K562 (cell line): ENCODE data around the gene GYS1. TPM values are rescaled to one million over a fixed set of nuclear protein-coding genes. Genes with fewer than 3 reads are reported as not detected.

Source experiments
- CCAR2 ChIP-seq: fragments of 200-400 bp; formaldehyde crosslinking; IDR thresholded peaks from 2 replicates; pipeline ENCODE4 v1.6.1; 2017; ENCODE audit warnings: mild to moderate bottlenecking, low read depth, low read length
- CHD1 ChIP-seq: fragments of 200-600 bp; sonication (generic); IDR thresholded peaks from one replicate; pipeline ENCODE4 v1.6.1; 2012; ENCODE audit warnings: mild to moderate bottlenecking, moderate library complexity, low read length, inconsistent platforms
- CXXC5 ChIP-seq: fragments of 250-450 bp; sonication (Bioruptor Pico); IDR thresholded peaks from 2 replicates; pipeline ENCODE4 v1.8.0; 2022; ENCODE audit warnings: inconsistent platforms, mild to moderate bottlenecking, moderate library complexity
- GATAD2B ChIP-seq: fragments of 450-650 bp; IDR thresholded peaks from 2 replicates; pipeline ENCODE4 v1.6.1; 2017; ENCODE audit warnings: mild to moderate bottlenecking, borderline replicate concordance
- GTF2E2 ChIP-seq: fragments of 200-800 bp; sonication (Bioruptor generic); IDR thresholded peaks from 2 replicates; pipeline ENCODE4 v1.6.1; 2016; ENCODE audit warnings: missing genetic modification characterization, missing compliant biosample characterization
- MCM2 ChIP-seq: fragments of 450-650 bp; IDR thresholded peaks from 2 replicates; pipeline ENCODE4 v1.6.1; 2017; ENCODE audit warnings: low read depth, mild to moderate bottlenecking
- NUFIP1 ChIP-seq: fragments of 450-650 bp; IDR thresholded peaks from 2 replicates; pipeline ENCODE4 v1.6.1; 2018; ENCODE audit not compliant: partially characterized antibody
- PCBP2 ChIP-seq: fragments of 200-400 bp; formaldehyde crosslinking; IDR thresholded peaks from 2 replicates; pipeline ENCODE4 v1.6.1; 2018; ENCODE audit warnings: low read length, low read depth, mild to moderate bottlenecking, moderate library complexity; ENCODE audit not compliant: poor library complexity, severe bottlenecking
- PHF8 ChIP-seq: fragments of 200-600 bp; sonication (generic); IDR thresholded peaks from 2 replicates; pipeline ENCODE4 v1.6.1; 2012; ENCODE audit warnings: mixed run types, mild to moderate bottlenecking, inconsistent platforms, low read length, moderate library complexity, borderline replicate concordance
- PURB ChIP-seq: sonication (generic); formaldehyde crosslinking; IDR thresholded peaks from 2 replicates; pipeline ENCODE4 v1.9.0; 2021; ENCODE audit warnings: low read depth, mild to moderate bottlenecking, missing genetic modification reagents
- SIN3A ChIP-seq, 2 experiments: fragments of 150-350 bp in 1 of 2; IDR thresholded peaks; 2 replicates each; pipeline ENCODE4 v1.6.1; 2011 to 2016; ENCODE audit warnings: borderline replicate concordance in 2 of 2, low read depth in 2 of 2, low read length in 2 of 2, mild to moderate bottlenecking in 2 of 2, moderate library complexity in 2 of 2; ENCODE audit not compliant: control insufficient read depth in 1 of 2
- SIN3B ChIP-seq: fragments of 450-650 bp; IDR thresholded peaks from 2 replicates; pipeline ENCODE4 v1.6.1; 2017; ENCODE audit warnings: low read depth, mild to moderate bottlenecking, moderate library complexity
- SMARCC2 ChIP-seq: fragments of 450-650 bp; IDR thresholded peaks from 2 replicates; pipeline ENCODE4 v1.6.1; 2017; ENCODE audit warnings: antibody characterized with exemption, moderate library complexity, mild to moderate bottlenecking, low read depth
- SP1 ChIP-seq: sonication (generic); formaldehyde crosslinking; IDR thresholded peaks from 2 replicates; pipeline ENCODE4 v1.8.1; 2022; ENCODE audit warnings: mild to moderate bottlenecking, missing genetic modification reagents
- STAT5A ChIP-seq: IDR thresholded peaks from 2 replicates; pipeline ENCODE4 v1.6.1; 2012; ENCODE audit warnings: low read length, inconsistent platforms, borderline replicate concordance
- TCF3 ChIP-seq: sonication (generic); formaldehyde crosslinking; IDR thresholded peaks from 2 replicates; pipeline ENCODE4 v1.4.0; 2020; ENCODE audit warnings: mild to moderate bottlenecking, missing genetic modification reagents
- TRIM28 ChIP-seq: fragments of 450-650 bp; IDR thresholded peaks from 2 replicates; pipeline ENCODE4 v1.6.1; 2017
- ZNF140 ChIP-seq: fragments of 250-450 bp; sonication (Bioruptor Pico); IDR thresholded peaks from 2 replicates; pipeline ENCODE4 v1.8.0; 2021; ENCODE audit warnings: moderate library complexity, mild to moderate bottlenecking, inconsistent platforms
- ZNF311 ChIP-seq: fragments of 250-450 bp; sonication (Bioruptor Pico); IDR thresholded peaks from 2 replicates; pipeline ENCODE4 v1.4.0; 2020; ENCODE audit warnings: mild to moderate bottlenecking, moderate library complexity
- polyA plus RNA-seq, 8 experiments: library from polyadenylated mRNA; depleted of rRNA in 4 of 8; stranded (reverse) in 5 of 8; unstranded in 3 of 8; fragments of >200 nt; fragmentation: Nextera tagmentation in 2 of 8; fragmentation: Illumina TruSeq in 1 of 8; extraction: Ambion mirVana in 2 of 8; extraction: Trizol in 1 of 8; gene quantifications; 2 replicates each; pipeline versions ENCODE4 v1.2.1 to v1.2.3, GENCODE V29; 2011 to 2014; ENCODE audit warnings: inconsistent platforms in 1 of 8, missing spikeins in 1 of 8
- total RNA-seq, 7 experiments: library from RNA; depleted of rRNA in 6 of 7; stranded (reverse); fragments of >200 nt in 6 of 7; fragmentation: Illumina TruSeq in 2 of 7; extraction: Trizol in 2 of 7; gene quantifications; 2 replicates each; pipeline versions ENCODE4 v1.2.1 to v1.2.3, GENCODE V29; 2011 to 2021; ENCODE audit warnings: low replicate concordance in 1 of 7
- TF ChIP-seq, protein P1 (sequence below): fragments of 200-800 bp; sonication (Bioruptor generic); IDR thresholded peaks from 2 replicates; pipeline ENCODE4 v1.6.1; 2017; ENCODE audit warnings: missing genetic modification characterization, missing compliant biosample characterization
- TF ChIP-seq, protein P2 (sequence below): fragments of 450-650 bp; conservative IDR thresholded peaks from 2 replicates; pipeline ENCODE4 v1.6.1; 2016; ENCODE audit warnings: missing genetic modification characterization, low read depth, mild to moderate bottlenecking, missing compliant biosample characterization, moderate library complexity
- TF ChIP-seq, protein P3 (sequence below): fragments of 250-450 bp; sonication (Bioruptor Pico); IDR thresholded peaks from 2 replicates; pipeline ENCODE4 v1.8.0; 2021; ENCODE audit warnings: moderate library complexity, mild to moderate bottlenecking, inconsistent platforms
- TF ChIP-seq, protein P4 (sequence below): fragments of 450-650 bp; IDR thresholded peaks from 2 replicates; pipeline ENCODE4 v1.6.1; 2016; ENCODE audit warnings: low read depth, mild to moderate bottlenecking, moderate library complexity
- TF ChIP-seq, protein P5 (sequence below): sonication (generic); formaldehyde crosslinking; IDR thresholded peaks from 2 replicates; pipeline ENCODE4 v1.8.1; 2023; ENCODE audit warnings: mild to moderate bottlenecking, missing genetic modification reagents

Gene GYS1
- total and polyA plus RNA-seq, 9 of the 15 experiments (the other 6 are each of a cell fraction or from before 2014, with no cell fraction given) = 1.9 to 31.1 (median 15.2) TPM

DNA sequence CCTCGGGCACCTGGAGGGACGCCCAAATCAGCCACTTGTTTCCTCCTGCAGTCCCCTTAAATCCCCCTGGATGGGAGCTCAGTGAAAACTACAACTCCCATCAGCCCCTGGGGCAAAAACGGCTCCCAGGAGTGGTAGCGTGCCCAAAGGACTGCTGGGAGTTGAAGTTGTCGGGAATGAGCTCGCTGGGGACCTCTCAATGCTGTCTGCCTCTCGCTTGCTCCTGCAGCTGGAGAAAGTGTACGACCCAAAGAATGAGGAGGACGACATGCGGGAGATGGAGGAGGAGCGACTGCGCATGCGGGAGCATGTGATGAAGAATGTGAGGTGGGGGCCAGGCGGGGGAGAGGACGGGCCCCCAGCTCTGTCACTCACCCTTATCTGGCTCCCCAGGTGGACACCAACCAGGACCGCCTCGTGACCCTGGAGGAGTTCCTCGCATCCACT lies 74.3 kb downstream of the GYS1 start (continued):
- TF ChIP-seq ZNF311 (CRISPR knock-in tag) = no peak
- TF ChIP-seq, protein P1, sequence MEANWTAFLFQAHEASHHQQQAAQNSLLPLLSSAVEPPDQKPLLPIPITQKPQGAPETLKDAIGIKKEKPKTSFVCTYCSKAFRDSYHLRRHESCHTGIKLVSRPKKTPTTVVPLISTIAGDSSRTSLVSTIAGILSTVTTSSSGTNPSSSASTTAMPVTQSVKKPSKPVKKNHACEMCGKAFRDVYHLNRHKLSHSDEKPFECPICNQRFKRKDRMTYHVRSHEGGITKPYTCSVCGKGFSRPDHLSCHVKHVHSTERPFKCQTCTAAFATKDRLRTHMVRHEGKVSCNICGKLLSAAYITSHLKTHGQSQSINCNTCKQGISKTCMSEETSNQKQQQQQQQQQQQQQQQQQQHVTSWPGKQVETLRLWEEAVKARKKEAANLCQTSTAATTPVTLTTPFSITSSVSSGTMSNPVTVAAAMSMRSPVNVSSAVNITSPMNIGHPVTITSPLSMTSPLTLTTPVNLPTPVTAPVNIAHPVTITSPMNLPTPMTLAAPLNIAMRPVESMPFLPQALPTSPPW = peak; percentile 93
- no peak for TF ChIP-seq PCBP2
- TF ChIP-seq PHF8 = no peak
- no peak for TF ChIP-seq GATAD2B
- no peak for TF ChIP-seq STAT5A
- peak; percentile 64 for TF ChIP-seq SP1 (CRISPR knock-in tag)
- TF ChIP-seq TRIM28 = no peak
- TF ChIP-seq, protein P2, sequence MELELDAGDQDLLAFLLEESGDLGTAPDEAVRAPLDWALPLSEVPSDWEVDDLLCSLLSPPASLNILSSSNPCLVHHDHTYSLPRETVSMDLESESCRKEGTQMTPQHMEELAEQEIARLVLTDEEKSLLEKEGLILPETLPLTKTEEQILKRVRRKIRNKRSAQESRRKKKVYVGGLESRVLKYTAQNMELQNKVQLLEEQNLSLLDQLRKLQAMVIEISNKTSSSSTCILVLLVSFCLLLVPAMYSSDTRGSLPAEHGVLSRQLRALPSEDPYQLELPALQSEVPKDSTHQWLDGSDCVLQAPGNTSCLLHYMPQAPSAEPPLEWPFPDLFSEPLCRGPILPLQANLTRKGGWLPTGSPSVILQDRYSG (tag) = no peak
- TF ChIP-seq SMARCC2 = no peak
- TF ChIP-seq PURB (CRISPR knock-in tag) = no peak
- no peak for TF ChIP-seq SIN3A (IDR thresholded peaks at IDR 0.05; ENCODE audit: borderline replicate concordance in 2 of 2, control insufficient read depth in 1 of 2, low read depth in 2 of 2, low read length in 2 of 2)
- TF ChIP-seq MCM2 = no peak
- TF ChIP-seq SIN3B = no peak
- TF ChIP-seq TCF3 (CRISPR knock-in tag) = peak; percentile 64
- TF ChIP-seq GTF2E2 = no peak
- no peak for TF ChIP-seq CCAR2
- no peak for TF ChIP-seq NUFIP1
- no peak for TF ChIP-seq CHD1
- TF ChIP-seq, protein P3, sequence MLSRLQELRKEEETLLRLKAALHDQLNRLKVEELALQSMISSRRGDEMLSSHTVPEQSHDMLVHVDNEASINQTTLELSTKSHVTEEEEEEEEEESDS (CRISPR knock-in tag) = no peak
- no peak for TF ChIP-seq CXXC5 (CRISPR knock-in tag)
- TF ChIP-seq ZNF140 (CRISPR knock-in tag) = no peak
- TF ChIP-seq, protein P4, sequence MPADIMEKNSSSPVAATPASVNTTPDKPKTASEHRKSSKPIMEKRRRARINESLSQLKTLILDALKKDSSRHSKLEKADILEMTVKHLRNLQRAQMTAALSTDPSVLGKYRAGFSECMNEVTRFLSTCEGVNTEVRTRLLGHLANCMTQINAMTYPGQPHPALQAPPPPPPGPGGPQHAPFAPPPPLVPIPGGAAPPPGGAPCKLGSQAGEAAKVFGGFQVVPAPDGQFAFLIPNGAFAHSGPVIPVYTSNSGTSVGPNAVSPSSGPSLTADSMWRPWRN = no peak
- TF ChIP-seq, protein P5, sequence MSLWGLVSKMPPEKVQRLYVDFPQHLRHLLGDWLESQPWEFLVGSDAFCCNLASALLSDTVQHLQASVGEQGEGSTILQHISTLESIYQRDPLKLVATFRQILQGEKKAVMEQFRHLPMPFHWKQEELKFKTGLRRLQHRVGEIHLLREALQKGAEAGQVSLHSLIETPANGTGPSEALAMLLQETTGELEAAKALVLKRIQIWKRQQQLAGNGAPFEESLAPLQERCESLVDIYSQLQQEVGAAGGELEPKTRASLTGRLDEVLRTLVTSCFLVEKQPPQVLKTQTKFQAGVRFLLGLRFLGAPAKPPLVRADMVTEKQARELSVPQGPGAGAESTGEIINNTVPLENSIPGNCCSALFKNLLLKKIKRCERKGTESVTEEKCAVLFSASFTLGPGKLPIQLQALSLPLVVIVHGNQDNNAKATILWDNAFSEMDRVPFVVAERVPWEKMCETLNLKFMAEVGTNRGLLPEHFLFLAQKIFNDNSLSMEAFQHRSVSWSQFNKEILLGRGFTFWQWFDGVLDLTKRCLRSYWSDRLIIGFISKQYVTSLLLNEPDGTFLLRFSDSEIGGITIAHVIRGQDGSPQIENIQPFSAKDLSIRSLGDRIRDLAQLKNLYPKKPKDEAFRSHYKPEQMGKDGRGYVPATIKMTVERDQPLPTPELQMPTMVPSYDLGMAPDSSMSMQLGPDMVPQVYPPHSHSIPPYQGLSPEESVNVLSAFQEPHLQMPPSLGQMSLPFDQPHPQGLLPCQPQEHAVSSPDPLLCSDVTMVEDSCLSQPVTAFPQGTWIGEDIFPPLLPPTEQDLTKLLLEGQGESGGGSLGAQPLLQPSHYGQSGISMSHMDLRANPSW (CRISPR knock-in tag) = no peak
